ENCODE data around the gene CA10. TPM values are rescaled to one million over a fixed set of nuclear protein-coding genes. Genes with fewer than 3 reads are reported as not detected.

The CA10 gene
- total and polyA plus RNA-seq, 2 experiments from 2014 or later = 0.33 TPM; not detected in 1

DNA sequence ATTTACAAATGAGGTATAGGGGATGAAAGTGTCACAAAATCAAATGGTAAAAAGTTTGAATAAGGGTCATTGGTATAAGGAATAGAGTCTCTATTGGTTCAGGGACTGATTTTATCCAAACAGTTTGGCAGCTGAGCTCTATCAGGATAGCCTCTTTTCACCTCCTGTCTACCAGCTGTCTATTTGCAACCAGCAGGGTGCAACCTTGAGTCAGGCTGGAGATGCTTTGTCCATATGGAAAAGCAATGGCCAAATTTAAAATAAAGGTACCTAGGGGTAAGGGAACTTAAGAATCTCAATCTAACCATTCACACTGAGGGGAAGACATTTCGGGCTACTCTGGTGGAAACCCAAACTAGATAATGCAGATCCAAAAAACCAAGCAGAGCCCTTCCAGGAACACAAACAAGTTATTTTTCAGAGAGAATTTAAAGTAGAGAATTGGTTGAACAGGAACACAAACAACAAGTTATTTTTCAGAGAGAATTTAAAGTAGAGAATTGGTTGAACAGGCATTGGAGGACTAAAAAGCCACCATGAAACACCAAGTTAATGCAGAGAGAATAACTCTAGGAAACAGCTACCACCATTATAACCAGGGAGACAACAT lies 12.6 kb upstream of the CA10 start:
- Histone ChIP-seq H4K20me1 (ENCODE audit: insufficient read depth, poor library complexity, severe bottlenecking) (no peaks in the 10 kb centered on the region), H2AFZ (no peak overlapping the region), H3K27ac (no peak overlapping the region), H3K36me3 (replicated peaks; ENCODE audit: insufficient read depth, low read depth) (no peaks in the 10 kb centered on the region), H3K4me1 (ENCODE audit: insufficient read depth) (no peaks in the 10 kb centered on the region), H3K9me2 (replicated peaks; ENCODE audit: insufficient read depth) (no peaks in the 10 kb centered on the region), H3K4me2 (no peak overlapping the region), H3K4me3 (no peak overlapping the region), H3K79me2 (no peaks in the 10 kb centered on the region), H3K9me3 (ENCODE audit: low read depth) (no peaks in the 10 kb centered on the region), H3K27me3 (no peaks in the 10 kb centered on the region)
- TF ChIP-seq EZH2phosphoT487 (IDR thresholded peaks at IDR 0.05; ENCODE audit: low read depth, severe bottlenecking, unreplicated experiment) = no peak
- TF ChIP-seq, protein P1, sequence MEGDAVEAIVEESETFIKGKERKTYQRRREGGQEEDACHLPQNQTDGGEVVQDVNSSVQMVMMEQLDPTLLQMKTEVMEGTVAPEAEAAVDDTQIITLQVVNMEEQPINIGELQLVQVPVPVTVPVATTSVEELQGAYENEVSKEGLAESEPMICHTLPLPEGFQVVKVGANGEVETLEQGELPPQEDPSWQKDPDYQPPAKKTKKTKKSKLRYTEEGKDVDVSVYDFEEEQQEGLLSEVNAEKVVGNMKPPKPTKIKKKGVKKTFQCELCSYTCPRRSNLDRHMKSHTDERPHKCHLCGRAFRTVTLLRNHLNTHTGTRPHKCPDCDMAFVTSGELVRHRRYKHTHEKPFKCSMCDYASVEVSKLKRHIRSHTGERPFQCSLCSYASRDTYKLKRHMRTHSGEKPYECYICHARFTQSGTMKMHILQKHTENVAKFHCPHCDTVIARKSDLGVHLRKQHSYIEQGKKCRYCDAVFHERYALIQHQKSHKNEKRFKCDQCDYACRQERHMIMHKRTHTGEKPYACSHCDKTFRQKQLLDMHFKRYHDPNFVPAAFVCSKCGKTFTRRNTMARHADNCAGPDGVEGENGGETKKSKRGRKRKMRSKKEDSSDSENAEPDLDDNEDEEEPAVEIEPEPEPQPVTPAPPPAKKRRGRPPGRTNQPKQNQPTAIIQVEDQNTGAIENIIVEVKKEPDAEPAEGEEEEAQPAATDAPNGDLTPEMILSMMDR (IDR thresholded peaks at IDR 0.05; ENCODE audit: poor library complexity) = peak; percentile 69
- DNase-seq (ENCODE audit: low spot score) = peak; percentile 58
- 63% methylated on average over 1 of the region's 1 CpG for WGBS (ENCODE audit: low lambda C conversion rate, missing lambda C conversion rate)

GRCh38 chr17:52160136-52160567 lies 1.6 kb upstream of the CA10 start:
- peaks cover 64% of the 10 kb centered on the region for H3K27me3 ChIP-seq
- DNase-seq (ENCODE audit: low spot score) = no peak
- H2AFZ ChIP-seq = no peak overlapping the region
- H3K9me2 ChIP-seq (replicated peaks; ENCODE audit: insufficient read depth) = no peaks in the 10 kb centered on the region
- H3K79me2 ChIP-seq = no peaks in the 10 kb centered on the region
- no peaks in the 10 kb centered on the region for H3K4me1 ChIP-seq (ENCODE audit: insufficient read depth)
- no peak overlapping the region for H3K4me2 ChIP-seq
- no peaks in the 10 kb centered on the region for H3K9me3 ChIP-seq (ENCODE audit: low read depth)
- H3K27ac ChIP-seq = no peak overlapping the region
- 33% methylated on average over 17 of the region's 17 CpGs for WGBS (ENCODE audit: low lambda C conversion rate, missing lambda C conversion rate)
- no peaks in the 10 kb centered on the region for H4K20me1 ChIP-seq (ENCODE audit: insufficient read depth, poor library complexity, severe bottlenecking)
- no peaks in the 10 kb centered on the region for H3K36me3 ChIP-seq (replicated peaks; ENCODE audit: insufficient read depth, low read depth)
- TF ChIP-seq, protein P1 (IDR thresholded peaks at IDR 0.05; ENCODE audit: poor library complexity) = no peak
- no peak for TF ChIP-seq EZH2 (IDR thresholded peaks at IDR 0.05; ENCODE audit: borderline replicate concordance)
- TF ChIP-seq EZH2phosphoT487 (IDR thresholded peaks at IDR 0.05; ENCODE audit: low read depth, severe bottlenecking, unreplicated experiment) = no peak
- H3K4me3 ChIP-seq = no peak overlapping the region

GRCh38 chr17:52159246-52160135 lies 977 bp upstream of the CA10 start:
- no peak overlapping the region for H3K27ac ChIP-seq
- no peaks in the 10 kb centered on the region for H3K9me3 ChIP-seq (ENCODE audit: low read depth)
- DNase-seq (ENCODE audit: low spot score) = no peak
- H3K9me2 ChIP-seq (replicated peaks; ENCODE audit: insufficient read depth) = no peaks in the 10 kb centered on the region
- H3K27me3 ChIP-seq = peaks cover 71% of the 10 kb centered on the region
- 26% methylated on average over 40 of the region's 40 CpGs for WGBS (ENCODE audit: low lambda C conversion rate, missing lambda C conversion rate)
- H3K36me3 ChIP-seq (replicated peaks; ENCODE audit: insufficient read depth, low read depth) = no peaks in the 10 kb centered on the region
- peak overlapping the region; percentile 87 for H3K4me2 ChIP-seq
- no peaks in the 10 kb centered on the region for H4K20me1 ChIP-seq (ENCODE audit: insufficient read depth, poor library complexity, severe bottlenecking)
- H3K79me2 ChIP-seq = no peaks in the 10 kb centered on the region
- TF ChIP-seq, protein P1 (IDR thresholded peaks at IDR 0.05; ENCODE audit: poor library complexity) = no peak
- TF ChIP-seq EZH2 (IDR thresholded peaks at IDR 0.05; ENCODE audit: borderline replicate concordance) (no peak), EZH2phosphoT487 (IDR thresholded peaks at IDR 0.05; ENCODE audit: low read depth, severe bottlenecking, unreplicated experiment) (no peak)
- no peak overlapping the region for H2AFZ ChIP-seq
- H3K4me1 ChIP-seq (ENCODE audit: insufficient read depth) = no peaks in the 10 kb centered on the region
- no peak overlapping the region for H3K4me3 ChIP-seq
